Prostate gland (tissue), 2 donors: Measurements from ENCODE around the gene SMG5.

ENCODE experiments used
- CTCF ChIP-seq, 4 experiments: fragments of 200-600 bp in 2 of 4; fragments of 450-650 bp in 2 of 4; sonication (generic) in 2 of 4; IDR thresholded peaks; 1 replicate in 3 of 4; 2 replicates in 1 of 4; pipeline ENCODE4 v1.5.1; 2016 to 2019; ENCODE audit warnings: antibody characterized with exemption in 4 of 4, mild to moderate bottlenecking in 2 of 4, moderate library complexity in 2 of 4
- POLR2A ChIP-seq: fragments of 450-650 bp; IDR thresholded peaks from one replicate; pipeline ENCODE4 v1.6.1; 2016; ENCODE audit warnings: antibody characterized with exemption, mild to moderate bottlenecking
- POLR2AphosphoS5 ChIP-seq: sonication (generic); formaldehyde crosslinking; IDR thresholded peaks from one replicate; pipeline ENCODE4 v1.6.1; 2017; ENCODE audit warnings: antibody characterized with exemption

GRCh38 chr1:156279837-156280236 is 2.8 kb downstream of the SMG5 start:
- TF ChIP-seq CTCF (IDR thresholded peaks at IDR 0.05), result no peak
- no peak for TF ChIP-seq POLR2A
- no peak for TF ChIP-seq POLR2AphosphoS5
